Retinal pigment epithelial cell (primary cell): ENCODE data around the gene LRCH1.

ENCODE experiments used
- DNase-seq: peaks from one replicate; pipeline ENCODE4 v3.0.0-alpha.2; 2010; ENCODE audit warnings: low read depth
- H3K4me3 ChIP-seq: 2 replicates; pipeline ENCODE4 v1.5.1; 2011; ENCODE audit warnings: mild to moderate bottlenecking, low read length, control low read depth, moderate library complexity
- CTCF ChIP-seq: conservative IDR thresholded peaks from 2 replicates; pipeline ENCODE4 v1.5.1; 2011; ENCODE audit warnings: low read depth, low read length, control low read depth, inconsistent platforms

Gene LRCH1

GRCh38 chr13:46655377-46656180 is 102.6 kb downstream of the LRCH1 start:
- DNase-seq: no peak
- no peak overlapping the region for H3K4me3 ChIP-seq
- no peak for TF ChIP-seq CTCF

GRCh38 chr13:46656786-46657185 is 103.8 kb downstream of the LRCH1 start:
- H3K4me3 ChIP-seq: no peak overlapping the region
- no peak for DNase-seq
- no peak for TF ChIP-seq CTCF

- TF ChIP-seq CTCF: no peak
Measured at GRCh38 chr13:46659413-46660065, 106.6 kb downstream of the LRCH1 start.

GRCh38 chr13:46660416-46660815 is 107.4 kb downstream of the LRCH1 start:
- no peak for DNase-seq
- no peak for TF ChIP-seq CTCF
- no peak overlapping the region for H3K4me3 ChIP-seq

More at GRCh38 chr13:46659413-46660065, 106.6 kb downstream of the LRCH1 start:
- DNase-seq: no peak
- H3K4me3 ChIP-seq: no peak overlapping the region

- H3K4me3 ChIP-seq: no peak overlapping the region
- TF ChIP-seq CTCF: no peak
Measured at GRCh38 chr13:46660857-46661256, 107.9 kb downstream of the LRCH1 start.

GRCh38 chr13:46662690-46663089 is 109.7 kb downstream of the LRCH1 start:
- no peak for DNase-seq
- H3K4me3 ChIP-seq: no peak overlapping the region
- no peak for TF ChIP-seq CTCF

More at GRCh38 chr13:46660857-46661256, 107.9 kb downstream of the LRCH1 start:
- DNase-seq: no peak
